ENCODE measurements around the gene DICER1.

The DICER1 gene

DNA sequence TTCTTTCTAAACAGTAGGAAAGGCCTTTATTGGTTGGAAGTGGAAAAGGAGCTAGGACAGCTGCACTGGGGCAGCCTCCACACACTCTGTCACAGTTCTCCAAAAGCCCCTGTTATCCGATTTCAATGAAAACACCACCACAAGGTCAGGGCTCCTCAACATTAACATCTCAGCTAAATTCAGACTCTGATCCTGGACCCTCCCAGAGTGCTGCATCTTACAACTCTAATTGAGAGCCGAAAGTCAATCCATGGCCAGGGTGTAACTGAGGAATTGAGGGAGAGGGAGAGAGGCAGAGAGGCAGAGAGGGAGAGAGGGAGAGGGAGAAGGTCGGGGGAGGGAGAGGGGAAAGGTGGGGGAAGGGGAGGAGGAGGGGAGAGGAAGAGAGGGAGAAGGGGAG is 32.1 kb downstream of the DICER1 start:
- DNase-seq, result no peak
- ATAC-seq, result no peak

- DNase-seq (no peak), ATAC-seq (no peak)
Observed at GRCh38 chr14:95123891-95124579, 33.3 kb downstream of the DICER1 start.

DNA sequence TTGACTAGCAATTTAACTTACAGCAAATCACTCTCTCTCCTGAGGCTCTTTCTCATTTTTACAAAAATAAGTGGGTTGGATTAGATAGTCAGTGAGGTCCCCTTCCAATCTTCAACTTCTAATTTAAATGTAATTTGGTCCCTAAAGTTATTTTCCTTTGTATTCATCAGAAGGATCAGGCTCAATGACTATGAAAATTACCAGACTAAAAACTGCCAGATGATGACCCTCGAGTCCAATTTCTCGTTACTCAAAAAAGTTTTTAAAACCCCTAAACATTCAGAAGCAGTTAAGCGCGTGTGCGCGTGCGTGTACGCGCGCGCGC is 34.7 kb downstream of the DICER1 start:
- no peak for DNase-seq

DNA sequence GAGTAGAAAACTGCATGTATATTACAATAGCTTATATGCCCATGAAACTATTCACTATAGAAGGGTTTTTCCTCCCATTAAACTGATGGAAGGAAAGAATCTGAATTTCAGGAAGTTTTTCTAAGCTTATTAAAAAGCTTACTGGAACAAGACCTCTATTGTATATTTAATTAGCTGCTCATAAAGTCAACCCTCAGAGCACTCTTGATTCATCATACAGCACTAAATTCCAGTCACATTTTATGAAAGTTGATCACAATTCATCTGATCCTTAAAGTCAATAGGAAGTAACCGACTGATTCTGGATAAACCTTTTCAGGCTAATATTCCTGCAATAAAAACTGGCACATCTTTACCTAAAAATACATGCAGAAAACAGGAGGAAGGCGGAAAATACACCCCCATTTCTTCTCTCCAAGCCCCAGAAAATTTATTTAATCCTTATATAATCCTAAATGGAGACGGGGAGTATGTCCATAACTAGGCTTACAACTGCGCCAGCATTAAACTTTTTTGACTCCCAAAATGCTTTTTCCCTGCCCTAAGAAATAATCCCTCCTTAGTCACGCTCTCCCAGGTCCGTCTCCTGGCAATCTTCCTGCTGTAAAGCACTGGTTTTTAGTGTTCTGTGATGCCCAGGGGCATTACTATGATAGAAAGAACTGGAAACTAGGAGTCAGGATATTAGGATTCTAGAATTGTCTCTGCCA is 35.3 kb downstream of the DICER1 start:
- no peak for DNase-seq
- ATAC-seq, result no peak

More for the DNA sequence above, 34.7 kb downstream of the DICER1 start:
- no peak for ATAC-seq

- DNase-seq, result no peak
Observed at GRCh38 chr14:95119336-95119735, 38.0 kb downstream of the DICER1 start.

DNA sequence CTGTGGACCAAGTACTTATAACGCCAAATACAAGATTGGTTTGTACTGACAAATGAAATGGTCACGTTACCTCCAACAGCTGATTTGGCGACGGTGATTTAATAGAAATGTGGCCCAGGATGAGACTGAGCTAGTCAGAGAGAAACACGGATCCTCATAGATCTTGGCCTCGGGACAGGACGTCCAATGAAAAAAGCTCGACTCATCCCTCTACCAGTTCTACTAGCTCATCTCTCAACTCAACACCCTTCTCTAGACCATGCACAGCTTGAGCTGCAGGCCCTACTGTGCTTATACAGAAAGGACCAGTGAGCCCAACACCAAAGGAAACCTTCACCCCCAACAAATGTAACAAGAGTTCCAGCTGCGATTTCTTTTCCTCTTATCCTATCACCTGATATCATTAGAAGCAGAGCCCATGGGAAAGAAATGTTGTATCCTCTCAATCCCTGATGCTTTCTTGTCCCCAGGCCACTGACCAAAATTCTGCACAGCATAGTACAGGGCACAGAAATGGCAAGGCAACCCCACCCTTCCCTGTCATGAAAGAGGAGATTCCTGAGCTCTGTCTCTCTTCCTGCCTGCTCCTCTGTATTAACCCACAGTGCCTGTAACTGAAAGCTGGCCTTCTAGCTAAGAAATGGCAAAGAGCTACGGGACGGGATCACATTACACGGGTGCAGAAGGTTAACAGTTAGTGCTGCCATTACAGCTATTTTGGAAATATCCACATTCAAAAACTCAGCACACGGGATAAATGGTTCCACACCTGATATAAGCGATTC is 39.2 kb downstream of the DICER1 start:
- ATAC-seq, result no peak
- no peak for DNase-seq

More at GRCh38 chr14:95119336-95119735, 38.0 kb downstream of the DICER1 start:
- ATAC-seq, result no peak

GRCh38 chr14:95113476-95113875 is 43.9 kb downstream of the DICER1 start:
- DNase-seq (no peak), ATAC-seq (no peak)

- DNase-seq (no peak), ATAC-seq (no peak)
Observed at GRCh38 chr14:95111507-95112164, 45.7 kb downstream of the DICER1 start.

GRCh38 chr14:95110178-95110577 is 47.2 kb downstream of the DICER1 start:
- DNase-seq (no peak), ATAC-seq (no peak)

GRCh38 chr14:95107711-95108110 is 49.6 kb downstream of the DICER1 start:
- ATAC-seq, result no peak
- no peak for DNase-seq

DNA sequence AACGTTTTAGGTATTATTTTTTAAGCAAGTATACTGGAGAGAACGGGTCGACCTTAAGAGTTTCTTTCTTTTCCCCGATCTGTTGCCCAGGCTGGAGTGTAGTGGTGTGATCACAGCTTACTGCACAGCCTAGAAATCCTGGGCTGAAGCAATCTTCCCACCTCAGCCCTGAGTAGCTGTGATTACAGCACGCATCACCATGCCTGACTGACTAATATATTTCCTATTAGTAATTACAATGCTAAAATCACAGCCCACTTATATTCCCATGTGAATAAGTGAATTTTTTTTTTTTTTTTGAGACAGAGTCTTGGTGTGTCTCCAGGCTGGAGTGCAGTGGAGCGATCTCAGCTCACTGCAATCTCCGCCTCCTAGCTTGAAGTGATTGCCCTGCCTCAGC is 50.4 kb downstream of the DICER1 start:
- DNase-seq (no peak), ATAC-seq (no peak)

DNA sequence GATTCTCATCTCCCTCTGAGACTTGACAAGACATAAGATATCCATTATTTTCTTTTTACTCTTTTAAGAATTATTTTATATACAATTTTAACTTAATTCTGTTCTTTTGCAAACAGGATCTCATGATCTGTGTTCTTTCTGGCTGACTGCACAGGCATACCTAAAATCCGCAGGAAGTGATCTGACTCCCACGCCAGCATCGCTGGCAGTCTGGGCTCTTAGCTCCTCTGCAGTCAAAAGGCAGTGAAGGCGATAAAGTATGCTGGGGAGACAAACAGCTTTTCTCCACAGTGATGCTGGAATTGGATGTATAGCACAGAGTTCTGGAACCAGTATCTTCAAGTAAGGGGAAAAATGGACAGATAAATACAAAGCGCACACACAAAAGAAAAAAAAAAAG is 52.4 kb downstream of the DICER1 start:
- no peak for ATAC-seq
- DNase-seq, result no peak

- ATAC-seq (no peak), DNase-seq (no peak)
Observed at GRCh38 chr14:95102680-95103044, 54.7 kb downstream of the DICER1 start.

DNA sequence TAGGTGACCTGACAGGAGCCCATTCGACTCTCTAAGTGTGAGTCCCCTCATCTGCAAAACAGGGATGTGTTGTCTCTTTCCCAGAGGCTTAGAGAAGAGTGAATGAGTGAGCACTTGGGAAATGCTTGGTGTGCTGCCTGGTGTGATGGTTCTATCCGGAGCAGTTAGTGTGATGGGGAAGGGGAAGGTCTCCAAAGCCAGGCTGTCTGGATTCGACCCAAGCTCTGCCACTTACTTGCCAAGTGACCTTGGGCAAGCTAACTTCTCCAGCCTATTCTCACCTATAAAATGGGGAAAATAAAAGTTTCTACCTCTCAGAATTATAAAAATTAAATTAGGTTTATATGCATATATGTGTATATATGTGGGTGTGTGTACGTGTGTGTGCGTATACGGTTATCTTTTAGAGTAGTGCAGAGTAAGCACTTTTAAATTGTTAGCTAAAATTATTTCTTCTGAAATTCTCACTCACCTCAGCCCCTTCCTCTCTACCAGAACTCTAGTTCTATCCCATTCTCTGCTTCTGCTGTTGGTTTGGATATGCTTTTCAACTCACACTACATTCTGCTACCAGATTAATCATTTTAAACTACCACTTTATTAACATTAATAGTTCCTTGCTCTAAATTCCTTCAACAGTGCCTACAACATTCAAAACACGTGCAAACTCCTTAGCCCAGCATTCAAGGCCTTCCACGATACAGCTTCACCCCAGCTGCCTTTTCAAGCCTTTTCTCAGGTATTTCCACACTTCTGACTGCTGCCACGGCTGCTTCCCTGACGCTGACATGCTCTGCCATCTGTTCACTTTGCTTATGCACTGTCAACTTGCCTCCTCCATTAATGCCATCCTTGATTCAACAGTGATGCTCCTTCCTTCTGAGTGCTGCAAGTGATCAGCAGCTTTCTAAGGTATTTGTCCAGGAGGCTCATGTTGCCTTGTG is 55.3 kb downstream of the DICER1 start:
- DNase-seq (no peak), ATAC-seq (no peak)

DNA sequence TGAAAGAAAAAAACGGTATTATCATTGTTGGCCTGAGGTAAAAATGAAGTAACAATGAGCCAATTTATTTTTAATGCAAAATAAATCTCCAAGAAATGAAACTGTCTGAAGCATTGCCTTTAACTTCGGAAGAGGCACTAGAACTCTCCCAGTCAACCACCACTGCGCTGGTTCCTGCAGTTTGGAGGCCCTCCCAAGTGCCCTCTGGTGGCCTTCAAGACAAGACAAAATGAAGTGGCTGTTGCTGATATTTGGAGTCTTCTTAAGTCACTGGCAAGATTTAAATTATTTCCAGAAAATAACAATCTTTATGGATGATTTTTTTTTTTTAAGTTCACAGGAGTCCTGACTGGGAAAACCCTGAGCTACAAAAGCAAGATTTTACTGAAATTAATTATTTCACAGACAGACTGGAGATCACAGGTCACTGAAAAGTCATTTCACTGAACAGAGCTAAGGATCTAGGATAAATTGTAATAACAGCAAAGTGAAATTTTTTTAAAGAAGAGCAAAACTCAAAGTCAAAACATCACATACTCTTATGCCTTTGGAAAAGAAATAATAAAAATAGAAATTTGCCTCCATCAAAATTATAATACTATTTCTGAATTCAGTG is 58.2 kb downstream of the DICER1 start:
- DNase-seq (peak; percentile 27), ATAC-seq (no peak)

- no peak for ATAC-seq
Observed at GRCh38 chr14:95097385-95097784, 59.9 kb downstream of the DICER1 start.

GRCh38 chr14:95096476-95096875 is 60.9 kb downstream of the DICER1 start:
- no peak for DNase-seq
- ATAC-seq, result no peak

More at GRCh38 chr14:95097385-95097784, 59.9 kb downstream of the DICER1 start:
- no peak for DNase-seq

- no peak for ATAC-seq
- DNase-seq, result no peak
Observed at GRCh38 chr14:95095996-95096395, 61.3 kb downstream of the DICER1 start.

DNA sequence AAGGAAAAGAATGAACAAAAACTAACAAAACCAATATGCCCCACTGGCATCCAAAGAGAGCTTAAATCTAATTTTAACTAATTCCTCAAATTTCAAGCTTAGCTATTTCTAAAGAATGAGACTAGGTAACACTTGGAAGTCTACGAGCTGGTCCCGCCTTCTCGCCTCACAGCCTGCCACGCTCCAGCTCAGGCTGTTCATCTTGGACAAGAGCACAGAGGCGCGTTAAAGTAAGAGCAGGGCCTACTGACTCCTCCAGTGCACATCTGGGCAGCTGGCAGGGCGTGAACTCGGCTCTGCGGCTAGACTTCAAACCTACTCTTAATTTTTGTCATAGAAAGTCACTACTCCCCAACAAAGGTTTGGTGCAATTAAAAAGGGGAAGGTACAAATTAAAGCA is 64.6 kb downstream of the DICER1 start:
- no peak for DNase-seq
- ATAC-seq, result no peak

- DNase-seq (no peak), ATAC-seq (no peak)
Observed at GRCh38 chr14:95091581-95091980, 65.7 kb downstream of the DICER1 start.

GRCh38 chr14:95088665-95089064 is 68.7 kb downstream of the DICER1 start:
- no peak for DNase-seq
- no peak for ATAC-seq

Data from stimulated activated naive CD8-positive, alpha-beta T cell treated with anti-CD3 and anti-CD28 coated beads, Interleukin-15, Interleukin-2, amounts not matched to agents 100 U/mL and 50 U/mL, for 24 hours (primary cell).